GM19455 (cell line): ENCODE measurements around the gene MYLK4.

Source experiments
- ATAC-seq: cut with Tn5 transposase; IDR thresholded peaks from one replicate; pipeline ENCODE4 v1.9.1; 2021; ENCODE audit not compliant: unreplicated experiment

Gene MYLK4

DNA sequence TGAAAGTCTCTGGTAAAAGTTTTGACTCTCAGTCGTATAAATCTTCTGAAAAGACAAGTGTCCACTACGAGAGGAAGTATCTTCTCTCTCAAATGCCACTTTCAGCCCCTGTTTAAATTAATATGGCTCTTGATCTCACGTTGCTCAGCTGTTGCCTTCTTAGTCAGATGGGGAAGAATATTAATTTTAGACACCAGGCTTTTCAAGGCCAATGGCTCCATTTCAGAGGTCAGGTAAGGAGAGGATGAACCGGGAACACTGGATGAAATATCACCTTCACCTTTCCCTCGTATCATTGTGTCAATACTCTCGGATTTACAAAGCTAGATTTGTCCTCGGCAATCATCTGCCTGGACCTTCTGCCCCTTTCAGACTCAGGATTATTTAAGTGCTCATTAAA, at the start of gene MYLK4:
Gene MYLK4, minus strand, starts transcription at position 91 of the 400 bp plus-strand sequence. CDS start 1,628 bp downstream, outside the sequence.
- no peak for ATAC-seq

DNA sequence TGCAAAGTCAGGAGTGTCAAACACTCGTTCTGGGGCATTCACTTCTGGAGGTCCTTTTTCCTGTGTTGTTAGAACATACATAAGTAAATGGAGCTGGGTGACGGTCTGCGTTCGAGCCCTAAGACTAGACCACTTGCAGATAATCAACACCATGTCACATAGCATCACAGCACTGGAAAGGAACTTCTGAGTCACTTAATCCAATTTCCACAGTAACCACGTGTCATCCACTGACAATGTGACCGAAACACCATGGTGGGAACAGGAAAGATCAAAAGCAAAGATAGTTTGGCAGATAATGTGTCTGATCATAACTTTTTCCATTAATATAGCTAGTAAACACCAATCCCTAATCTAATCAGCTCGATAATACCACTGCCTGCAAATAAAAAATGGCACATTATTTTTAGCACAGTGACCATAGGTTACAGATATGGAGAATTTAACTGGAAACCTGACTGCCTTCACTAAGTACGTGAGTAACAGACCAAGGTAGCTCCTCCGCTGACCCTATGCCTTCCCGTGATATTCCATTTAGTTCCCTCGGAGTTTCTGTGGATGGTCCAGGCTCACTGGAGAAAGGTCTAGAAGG, 49.3 kb upstream of the MYLK4 start:
- ATAC-seq, result no peak

DNA sequence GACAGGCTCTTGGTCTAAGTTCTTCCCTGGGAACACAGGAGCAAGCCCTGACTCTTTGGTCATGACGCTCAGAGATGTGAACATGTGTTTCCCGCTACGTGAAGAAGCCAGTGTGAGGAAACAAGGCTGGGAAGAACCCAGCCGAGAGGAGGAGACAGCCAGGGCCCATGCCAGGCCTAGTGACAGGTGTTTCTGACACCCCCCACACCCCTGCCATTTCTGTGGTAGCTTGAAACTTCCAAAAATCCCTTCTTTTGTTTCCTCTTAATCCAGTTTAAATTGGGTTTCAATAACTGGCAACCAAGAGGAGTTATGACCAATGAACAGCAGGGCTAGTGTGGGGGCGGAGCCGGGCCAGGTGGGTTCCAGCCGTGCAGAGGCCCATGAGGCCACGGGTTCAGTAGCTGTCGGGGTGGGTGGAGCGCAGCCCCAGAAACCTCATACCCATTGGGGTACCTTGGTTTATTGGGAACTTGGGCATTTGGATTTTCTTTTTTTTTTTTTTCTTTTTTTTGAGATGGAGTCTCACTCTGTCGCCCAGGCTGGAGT, 47.9 kb upstream of the MYLK4 start:
- no peak for ATAC-seq

DNA sequence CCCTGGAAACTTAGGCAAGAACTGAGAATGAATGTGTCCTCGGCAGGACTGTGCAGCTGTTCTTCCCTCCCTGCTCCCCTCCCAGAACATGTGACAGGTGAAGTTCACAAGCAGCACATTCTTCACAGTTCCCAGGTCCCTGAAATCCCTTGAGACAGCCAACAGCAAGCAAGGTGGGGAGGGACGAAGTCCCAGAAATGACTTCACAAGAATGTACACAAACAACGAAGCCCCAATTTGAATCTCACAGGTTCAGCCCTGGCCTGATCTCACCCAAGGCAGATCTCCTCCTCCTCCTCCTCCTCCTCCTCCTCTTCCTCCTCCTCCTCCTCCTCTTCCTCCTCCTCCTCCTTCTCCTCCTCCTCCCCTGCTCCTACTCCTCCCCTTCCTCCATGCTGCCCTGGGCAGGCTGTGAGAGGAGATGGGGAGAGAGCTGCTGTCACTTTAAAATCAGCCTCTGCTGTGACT, 46.9 kb upstream of the MYLK4 start:
- ATAC-seq, result no peak

DNA sequence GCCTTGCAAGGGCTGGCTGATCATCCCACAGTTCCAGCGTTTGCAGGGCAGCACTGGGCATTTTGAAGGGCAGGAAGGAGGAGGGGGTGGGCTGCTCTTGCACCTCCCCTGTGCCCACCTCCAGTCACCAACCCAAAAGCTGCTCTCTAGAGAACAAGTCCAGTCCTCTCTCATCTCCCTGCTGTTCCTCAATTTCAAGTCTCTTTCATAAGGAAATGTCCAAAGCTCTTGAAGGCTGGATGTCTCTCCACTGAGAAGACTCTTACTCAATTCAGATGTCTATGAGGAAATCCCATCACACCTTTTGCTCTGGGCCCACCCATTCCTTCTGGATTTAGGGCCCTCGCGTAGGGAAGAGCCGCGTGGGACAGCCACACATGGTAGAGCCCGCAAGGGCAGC, 46.1 kb upstream of the MYLK4 start:
- no peak for ATAC-seq

DNA sequence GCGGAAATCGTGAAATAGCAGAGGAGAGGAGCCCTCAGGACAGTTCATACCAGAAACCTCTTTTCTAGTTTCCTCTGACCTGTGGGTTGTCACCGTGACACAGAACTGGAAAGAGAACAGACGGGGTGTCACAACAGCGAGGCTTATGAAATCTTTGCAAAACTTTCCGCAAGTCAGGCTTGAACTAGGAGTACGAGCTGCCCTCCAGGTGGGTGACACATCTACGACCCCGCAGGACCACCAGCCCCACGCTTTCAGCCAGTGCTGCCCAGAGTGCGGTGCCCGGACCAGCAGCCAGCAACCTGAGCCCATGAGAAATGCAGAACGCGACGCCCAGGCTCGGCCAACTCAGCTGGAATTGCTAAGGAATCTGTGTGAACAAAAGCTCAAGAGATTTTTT, 45.2 kb upstream of the MYLK4 start:
- ATAC-seq, result no peak

DNA sequence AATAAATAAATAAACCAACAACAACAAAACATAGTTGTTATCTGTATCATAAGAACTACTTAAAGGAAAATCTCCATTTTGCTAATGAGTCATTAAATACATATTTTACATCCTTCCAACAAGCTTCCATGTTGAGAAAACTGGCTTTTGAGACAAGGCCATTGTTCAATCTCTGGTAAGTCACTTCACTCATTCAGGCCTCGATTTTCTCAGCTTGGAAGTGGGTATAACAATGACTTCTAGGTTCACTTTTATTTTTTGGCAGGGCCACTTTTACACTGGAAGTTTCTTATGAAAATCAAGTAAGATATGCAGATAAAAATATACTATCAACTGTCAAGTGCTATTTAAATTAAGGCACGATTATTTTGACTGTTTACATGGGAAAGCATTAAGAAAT, 44.4 kb upstream of the MYLK4 start:
- ATAC-seq, result no peak

DNA sequence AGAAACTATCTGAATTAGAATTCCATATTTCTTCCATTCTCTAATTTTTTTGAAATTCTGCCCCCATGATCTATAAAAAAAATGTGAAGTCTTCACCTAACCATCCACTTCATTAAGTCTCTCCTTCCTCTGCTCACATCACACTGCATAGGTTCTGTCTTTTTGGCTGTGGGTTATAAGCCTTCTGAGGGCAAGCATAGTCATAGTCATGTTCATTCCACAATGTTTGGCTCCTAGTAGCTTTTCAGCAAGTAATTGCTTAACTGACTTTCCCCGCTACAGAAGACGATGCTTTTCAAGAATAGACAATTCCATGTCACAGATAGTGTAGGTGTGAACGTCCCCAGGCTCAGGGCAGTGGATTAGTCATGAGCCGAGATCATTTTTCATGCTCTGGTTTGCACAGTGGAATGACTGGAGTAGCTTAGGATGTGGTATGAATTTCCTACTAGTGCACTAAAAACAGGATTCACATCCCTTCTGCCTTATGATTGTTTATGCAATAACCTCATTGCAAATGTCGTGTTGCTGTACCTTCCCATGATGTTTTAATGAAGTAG, 43.5 kb upstream of the MYLK4 start:
- ATAC-seq, result no peak

DNA sequence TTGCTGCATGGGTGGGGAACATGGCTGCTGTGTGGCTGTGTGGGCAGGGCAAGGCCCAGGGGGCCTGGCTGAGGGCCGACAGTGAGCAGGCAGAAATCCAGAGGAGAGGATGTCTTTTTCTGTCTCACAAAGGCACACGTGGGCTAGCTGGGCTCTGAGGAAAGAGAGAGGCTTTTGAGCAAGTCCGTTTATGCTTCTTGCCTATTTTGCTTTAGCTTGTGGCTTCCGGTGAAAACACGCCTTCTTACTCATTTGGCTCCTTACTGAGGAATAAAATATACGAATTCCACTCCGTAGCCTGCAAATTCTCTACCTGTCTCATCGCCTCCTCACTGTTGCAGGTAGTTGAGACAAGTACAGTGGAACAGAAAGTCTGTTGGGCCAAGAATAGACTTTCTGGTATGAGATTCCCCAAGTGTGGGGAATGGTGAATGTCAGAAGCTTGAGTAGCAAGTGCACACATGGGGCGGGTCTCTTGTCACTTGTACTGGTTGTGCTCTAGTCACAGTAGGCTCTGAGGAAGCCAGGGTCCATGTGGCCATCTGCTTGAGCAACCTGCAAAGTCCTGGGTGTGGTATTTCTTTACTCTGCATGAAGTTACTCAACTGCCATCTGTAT, 42.9 kb upstream of the MYLK4 start:
- no peak for ATAC-seq

DNA sequence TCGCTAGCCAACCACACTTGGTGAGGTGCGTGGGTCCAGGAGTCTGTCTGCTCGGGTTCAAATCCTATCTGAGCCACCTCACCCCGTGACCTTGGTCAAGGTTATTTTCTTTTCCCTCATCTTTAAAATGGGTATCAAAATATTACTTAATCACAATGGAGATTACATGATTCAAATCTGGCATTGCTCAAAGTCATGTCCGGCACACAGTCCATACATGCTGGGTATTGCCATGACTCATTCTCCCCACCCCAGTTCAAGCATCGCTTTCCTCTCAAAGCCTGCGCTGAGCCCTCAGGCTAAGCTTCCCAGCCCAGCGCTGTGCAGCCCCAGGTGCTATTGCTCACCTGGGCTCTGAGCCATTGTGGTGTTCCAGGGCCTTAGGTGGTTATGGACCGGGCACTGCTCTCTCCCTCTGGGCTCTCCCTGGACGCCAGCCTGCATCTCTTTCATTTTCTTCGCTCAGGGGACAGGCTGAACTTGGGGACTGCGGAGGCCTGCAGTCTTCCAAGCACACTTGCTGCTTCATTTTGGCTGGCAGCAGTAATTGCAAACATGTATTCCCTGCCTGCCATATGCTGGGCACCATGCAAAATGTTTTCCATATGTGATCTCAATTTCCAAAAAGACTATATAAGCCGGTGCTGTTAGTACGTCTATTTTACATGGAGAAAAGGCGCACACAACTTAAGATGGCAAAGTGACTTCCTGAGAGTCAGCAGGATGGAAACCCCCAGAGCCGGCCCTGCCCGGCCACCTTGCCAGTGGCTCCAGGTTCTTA, 41.8 kb upstream of the MYLK4 start:
- ATAC-seq, result no peak

DNA sequence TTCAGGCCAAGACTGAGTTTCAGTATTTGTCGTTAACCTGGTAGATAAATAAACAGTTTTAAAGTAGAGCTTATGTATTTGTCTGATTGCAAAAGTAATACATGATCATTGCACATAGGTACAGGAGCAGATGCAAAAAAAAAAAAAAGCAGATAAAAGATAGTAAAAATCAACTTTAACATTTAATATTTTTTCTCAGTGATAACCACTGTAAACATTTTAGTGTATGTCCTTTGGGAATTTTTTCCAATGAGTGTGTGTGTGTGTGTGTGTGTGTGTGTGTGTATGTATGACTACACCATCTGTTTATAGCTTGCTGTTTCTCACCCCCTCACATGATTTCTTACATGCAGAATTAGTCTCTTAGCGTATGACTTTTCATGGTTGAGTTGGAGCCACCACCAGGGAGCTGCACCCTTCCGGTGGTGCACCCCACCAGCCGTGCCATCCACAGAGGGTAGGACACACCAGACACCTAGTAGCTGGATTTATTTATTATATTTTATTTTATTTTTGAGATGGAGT, 40.8 kb upstream of the MYLK4 start:
- ATAC-seq, result no peak

DNA sequence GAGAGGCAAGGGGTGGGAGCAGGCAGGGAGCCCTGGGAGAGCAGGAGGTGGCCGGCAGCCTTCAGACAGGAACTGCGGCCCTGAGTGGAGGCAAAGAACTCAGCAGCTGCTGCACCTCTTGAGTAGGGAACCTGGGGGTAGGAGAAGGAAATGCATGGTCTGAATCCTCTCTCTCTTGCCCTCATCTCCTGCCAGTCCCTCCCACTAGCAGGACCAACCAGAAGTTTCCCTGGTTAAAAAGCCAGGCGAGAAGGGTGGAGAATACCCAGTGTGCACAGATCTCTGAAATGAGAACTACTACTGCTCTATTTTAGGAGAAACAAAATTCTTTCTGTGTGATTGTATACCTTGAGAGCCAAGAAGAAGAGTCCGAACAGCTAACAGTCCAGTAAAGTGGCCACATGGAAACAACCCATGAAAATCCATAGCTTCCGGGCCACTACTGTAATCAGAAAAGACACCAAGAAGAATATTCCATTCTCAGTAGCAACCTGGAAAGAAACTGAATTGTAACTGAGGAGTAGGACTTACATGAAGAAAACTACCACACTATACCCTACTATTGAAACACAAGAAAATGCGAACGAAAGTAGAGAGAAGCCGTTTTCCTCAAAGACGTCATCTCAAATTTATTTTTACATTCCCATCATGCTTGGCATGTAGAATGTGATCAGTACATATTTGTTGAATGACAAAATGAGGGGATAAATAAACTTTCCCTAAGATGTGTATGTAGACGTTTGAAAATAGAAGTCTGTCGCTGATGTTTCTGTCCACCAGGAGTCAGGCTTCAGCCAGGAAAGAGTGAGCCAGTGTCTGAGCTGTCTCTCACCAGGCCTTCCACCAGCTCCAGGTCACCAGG, 40.1 kb upstream of the MYLK4 start:
- ATAC-seq, result peak; percentile 57

DNA sequence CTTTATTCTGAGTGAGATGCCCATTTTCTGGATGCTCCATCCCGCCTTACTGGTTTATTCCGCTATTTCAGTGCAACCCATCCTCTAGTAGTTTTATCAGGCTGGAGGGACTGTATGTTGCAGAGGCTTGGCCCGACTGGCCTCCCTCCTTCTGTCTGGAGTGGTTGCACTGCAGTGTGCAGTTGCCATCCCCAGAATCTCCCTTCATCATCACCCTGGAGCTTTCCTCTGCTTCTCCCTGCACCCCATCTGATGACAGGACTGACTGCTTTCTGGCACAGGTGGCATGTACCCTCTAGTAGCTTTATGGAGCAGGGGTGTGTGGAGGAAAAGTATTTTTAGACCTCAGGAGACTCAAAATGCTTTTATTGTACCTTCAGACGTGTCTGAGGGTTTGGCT, 35.5 kb upstream of the MYLK4 start:
- no peak for ATAC-seq

DNA sequence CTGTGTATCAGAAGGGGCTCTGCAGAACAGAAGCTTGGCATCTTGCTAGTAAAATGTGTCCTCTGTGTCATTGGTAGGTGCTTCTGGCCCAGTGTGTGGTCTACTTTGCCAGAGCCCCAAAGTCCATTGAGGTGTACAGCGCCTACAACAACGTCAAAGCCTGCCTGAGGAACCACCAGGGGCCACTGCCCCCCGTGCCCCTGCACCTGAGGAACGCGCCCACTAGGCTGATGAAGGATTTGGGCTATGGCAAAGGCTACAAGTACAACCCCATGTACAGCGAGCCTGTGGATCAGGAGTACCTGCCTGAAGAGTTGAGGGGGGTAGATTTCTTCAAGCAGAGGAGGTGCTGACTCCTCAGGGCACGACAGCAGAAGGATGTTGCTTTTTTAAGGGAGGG, 34.2 kb upstream of the MYLK4 start:
- no peak for ATAC-seq

DNA sequence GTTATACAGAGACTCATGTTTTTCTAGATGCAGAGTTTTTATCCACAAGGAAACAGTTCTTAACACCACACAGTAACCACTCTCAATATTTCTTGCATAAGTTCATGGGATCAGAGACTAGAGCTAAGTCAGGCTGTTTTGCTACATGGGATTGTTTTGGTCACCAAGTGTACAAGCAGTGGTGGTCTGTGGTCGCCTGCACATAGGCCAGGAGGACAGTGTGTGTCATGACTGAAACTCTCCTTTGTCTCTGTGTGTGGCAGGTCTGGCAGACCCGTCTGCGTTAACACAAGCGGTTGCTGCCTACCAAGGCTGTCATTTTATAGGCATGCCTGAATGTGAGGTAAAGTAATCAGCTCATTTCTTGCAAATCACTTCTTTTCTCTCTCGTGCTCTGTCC, 33.3 kb upstream of the MYLK4 start:
- ATAC-seq, result no peak

DNA sequence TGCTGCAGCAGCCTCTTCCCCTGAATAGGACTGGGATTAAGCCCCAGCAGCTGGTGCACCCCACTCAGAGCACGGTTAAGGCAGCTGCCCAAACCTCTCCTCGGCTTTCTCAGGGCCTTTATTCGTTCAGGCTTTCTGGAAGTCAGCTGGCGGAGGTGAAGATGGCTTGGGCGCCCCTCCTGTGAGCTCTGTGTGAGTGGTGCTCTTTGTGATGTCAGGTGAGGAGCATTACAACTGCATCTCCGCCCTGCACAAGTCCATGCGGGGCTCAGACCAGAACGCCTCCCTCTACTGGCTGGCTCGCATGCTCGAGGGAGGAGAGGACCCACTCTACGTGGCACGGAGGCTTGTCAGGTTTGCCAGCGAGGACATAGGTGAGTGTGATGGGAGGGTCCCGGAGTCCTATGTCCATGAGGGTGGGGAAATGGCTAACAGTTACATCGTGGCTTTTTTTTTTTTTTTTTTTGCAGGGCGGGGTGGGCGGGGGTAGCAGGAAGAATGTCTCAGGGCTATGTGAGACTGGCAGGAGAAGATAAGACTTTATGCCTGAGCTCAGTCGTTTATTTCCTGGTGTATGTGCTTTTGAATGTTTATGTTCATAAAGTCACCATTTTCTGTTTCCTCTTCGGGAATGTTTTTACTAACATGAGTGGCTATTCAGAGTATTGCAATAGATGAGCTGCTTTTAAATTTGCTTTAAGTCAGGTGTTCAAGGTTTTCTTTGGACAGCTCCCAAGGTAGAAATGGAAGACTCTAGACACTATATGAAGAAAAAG, 32.7 kb upstream of the MYLK4 start:
- ATAC-seq, result no peak

DNA sequence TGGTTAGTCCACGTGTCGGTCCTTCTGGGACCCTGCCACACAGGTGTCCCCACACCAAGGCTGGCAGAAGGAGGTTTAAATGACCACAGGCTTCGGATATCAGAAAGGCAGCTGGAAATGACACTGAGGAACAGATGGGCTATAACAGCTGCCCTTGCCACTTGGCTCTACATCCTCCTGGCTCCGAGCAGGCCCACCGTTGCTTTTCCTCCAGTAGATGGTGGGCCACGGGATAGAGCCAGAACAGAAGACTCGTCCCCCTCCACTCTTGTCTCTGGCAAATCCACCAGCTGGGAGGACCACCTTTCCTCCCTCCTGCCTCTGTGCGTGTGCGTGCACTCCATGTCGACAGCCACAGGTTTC, 32.1 kb upstream of the MYLK4 start:
- no peak for ATAC-seq

DNA sequence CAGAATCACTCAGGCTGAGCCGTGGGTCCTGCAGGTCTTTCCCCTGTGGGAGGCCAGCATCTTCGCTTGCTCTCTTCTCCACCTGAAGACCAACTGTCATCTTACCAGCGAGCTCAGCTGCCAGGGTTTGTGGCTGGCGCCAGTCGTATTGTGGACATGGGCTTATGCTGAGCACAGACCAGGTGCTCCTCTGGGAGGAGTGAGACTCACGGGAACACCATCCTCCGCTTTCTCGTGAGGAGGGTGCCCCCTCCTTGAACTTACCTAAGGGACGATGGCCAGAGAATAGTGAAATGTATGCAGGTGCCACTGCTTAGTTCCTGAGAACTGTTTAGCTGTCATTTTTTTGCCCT, 31.6 kb upstream of the MYLK4 start:
- ATAC-seq, result no peak

DNA sequence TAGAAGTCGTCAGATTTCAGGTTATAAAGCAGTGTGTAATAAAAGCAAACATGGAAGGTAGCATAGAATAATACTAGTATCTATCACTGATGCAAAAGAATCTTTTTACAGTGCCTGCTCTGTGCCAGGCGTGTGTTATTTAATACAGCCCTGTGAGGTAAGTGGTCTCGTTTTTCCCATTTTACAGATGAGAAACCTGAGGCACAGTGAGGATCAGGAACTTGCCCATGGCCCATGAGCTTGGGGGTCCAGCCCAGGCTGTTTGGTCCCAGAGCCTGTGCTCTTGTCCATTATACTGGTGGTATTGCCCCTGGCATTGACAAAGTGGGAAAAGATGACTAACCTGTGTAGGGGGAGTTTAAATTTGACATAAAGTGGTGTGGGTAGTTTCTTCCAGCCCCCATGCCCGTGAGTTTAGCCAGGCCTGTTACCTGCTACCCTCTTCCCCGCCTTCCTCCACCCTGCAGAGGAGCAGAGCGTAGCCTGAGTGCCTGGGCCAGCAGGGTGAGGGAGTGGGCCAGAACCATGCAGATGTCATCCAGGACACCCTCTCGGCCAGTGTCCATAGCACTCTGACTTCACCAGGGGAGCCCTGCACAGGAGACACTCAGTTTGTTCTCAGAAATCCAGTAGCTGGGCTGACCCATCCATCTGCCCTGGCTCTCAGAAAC, 31.1 kb upstream of the MYLK4 start:
- ATAC-seq, result no peak
